Muscle layer of duodenum (tissue), 2 donors: ENCODE data around the gene COQ8B.
"Not testable (repeated sequence)": the region's sequence is repeated elsewhere in the genome, so short reads cannot be mapped to it uniquely, and the experiment has no call there.

ENCODE experiments used
- H3K27ac ChIP-seq: one replicate; pipeline ENCODE4 v1.7.0; 2013; ENCODE audit warnings: mild to moderate bottlenecking, low read length
- H3K27me3 ChIP-seq: one replicate; pipeline ENCODE4 v1.7.0; 2013; ENCODE audit warnings: low read depth, mild to moderate bottlenecking, control low read depth, low read length
- H3K36me3 ChIP-seq, 2 donors: one replicate each; pipeline ENCODE4 v1.7.0; 2013; ENCODE audit warnings: low read length in 2 of 2, control low read depth in 1 of 2, mild to moderate bottlenecking in 1 of 2; ENCODE audit not compliant: insufficient read depth in 2 of 2, control insufficient read depth in 1 of 2
- H3K4me1 ChIP-seq, 2 donors: one replicate each; pipeline ENCODE4 v1.7.0; 2013; ENCODE audit warnings: low read length in 2 of 2, mild to moderate bottlenecking in 2 of 2, control low read depth in 1 of 2, moderate library complexity in 1 of 2; ENCODE audit not compliant: insufficient read depth in 2 of 2, control insufficient read depth in 1 of 2
- H3K4me3 ChIP-seq, 2 donors: one replicate each; pipeline ENCODE4 v1.7.0; 2013; ENCODE audit warnings: low read length in 2 of 2, low read depth in 1 of 2, mild to moderate bottlenecking in 1 of 2
- H3K9me3 ChIP-seq, 2 donors: one replicate each; pipeline ENCODE4 v1.7.0; 2013; ENCODE audit warnings: low read length in 2 of 2, control low read depth in 1 of 2, mild to moderate bottlenecking in 1 of 2; ENCODE audit not compliant: control insufficient read depth in 1 of 2
- donor health status: healthy.

COQ8B gene

GRCh38 chr19:40741527-40742390 is 25.1 kb upstream of the COQ8B start:
- Histone ChIP-seq H3K9me3 (no peaks in the 10 kb centered on the region), H3K4me3 (no peak overlapping the region), H3K4me1 (peaks cover 0 to 9% of the 10 kb centered on the region in 2 donors), H3K27me3 (no peaks in the 10 kb centered on the region), H3K27ac (no peak overlapping the region), H3K36me3 (peaks cover 19 to 21% of the 10 kb centered on the region in 2 donors)

GRCh38 chr19:40740747-40741146 is 24.1 kb upstream of the COQ8B start:
- peaks cover 0 to 9% of the 10 kb centered on the region in 2 donors for H3K4me1 ChIP-seq
- H3K27ac ChIP-seq = no peak overlapping the region
- no peaks in the 10 kb centered on the region for H3K9me3 ChIP-seq
- no peaks in the 10 kb centered on the region for H3K27me3 ChIP-seq
- peaks cover 20 to 29% of the 10 kb centered on the region in 2 donors for H3K36me3 ChIP-seq
- H3K4me3 ChIP-seq = no peak overlapping the region

GRCh38 chr19:40739871-40740703 is 23.4 kb upstream of the COQ8B start:
- Histone ChIP-seq H3K4me1 (peaks cover 0 to 4% of the 10 kb centered on the region in 2 donors), H3K27me3 (no peaks in the 10 kb centered on the region), H3K27ac (no peak overlapping the region), H3K4me3 (no peak overlapping the region), H3K36me3 (peaks cover 27 to 35% of the 10 kb centered on the region in 2 donors), H3K9me3 (no peaks in the 10 kb centered on the region)

- Histone ChIP-seq H3K36me3 (peaks cover 30 to 44% of the 10 kb centered on the region in 2 donors), H3K27me3 (no peaks in the 10 kb centered on the region), H3K9me3 (no peaks in the 10 kb centered on the region), H3K4me3 (no peak overlapping the region), H3K4me1 (peaks cover 0 to 4% of the 10 kb centered on the region in 2 donors), H3K27ac (no peak overlapping the region)
Measured at GRCh38 chr19:40739030-40739839, 22.5 kb upstream of the COQ8B start.

GRCh38 chr19:40737102-40737644 is 20.5 kb upstream of the COQ8B start:
- Histone ChIP-seq H3K27me3 (no peaks in the 10 kb centered on the region), H3K4me3 (no peak overlapping the region), H3K27ac (no peak overlapping the region), H3K36me3 (peaks cover 44 to 64% of the 10 kb centered on the region in 2 donors), H3K9me3 (no peaks in the 10 kb centered on the region), H3K4me1 (peaks cover 0 to 4% of the 10 kb centered on the region in 2 donors)

- Histone ChIP-seq H3K27me3 (no peaks in the 10 kb centered on the region), H3K9me3 (no peaks in the 10 kb centered on the region), H3K4me3 (no peak overlapping the region), H3K27ac (no peak overlapping the region), H3K4me1 (peaks cover 0 to 4% of the 10 kb centered on the region in 2 donors), H3K36me3 (peaks cover 44 to 67% of the 10 kb centered on the region in 2 donors)
Measured at GRCh38 chr19:40736661-40737060, 20.0 kb upstream of the COQ8B start.

GRCh38 chr19:40735013-40735771 is 18.5 kb upstream of the COQ8B start:
- Histone ChIP-seq H3K4me3 (no peak overlapping the region), H3K4me1 (no peaks in the 10 kb centered on the region), H3K9me3 (no peaks in the 10 kb centered on the region), H3K27ac (no peak overlapping the region), H3K27me3 (no peaks in the 10 kb centered on the region), H3K36me3 (peaks cover 54 to 82% of the 10 kb centered on the region in 2 donors)

- Histone ChIP-seq H3K27me3 (no peaks in the 10 kb centered on the region), H3K36me3 (peaks cover 50 to 89% of the 10 kb centered on the region in 2 donors), H3K9me3 (no peaks in the 10 kb centered on the region), H3K4me3 (no peak overlapping the region), H3K27ac (no peak overlapping the region), H3K4me1 (no peaks in the 10 kb centered on the region)
Measured at GRCh38 chr19:40733149-40733548, 16.5 kb upstream of the COQ8B start.

GRCh38 chr19:40732304-40732703 is 15.6 kb upstream of the COQ8B start:
- H3K9me3 ChIP-seq, H3K27ac ChIP-seq: not testable (repeated sequence)
- H3K36me3 ChIP-seq = peaks cover 52 to 92% of the 10 kb centered on the region in 2 donors

GRCh38 chr19:40730065-40730464 is 13.4 kb upstream of the COQ8B start:
- not testable (repeated sequence) for H3K27ac ChIP-seq, H3K27me3 ChIP-seq, H3K4me1 ChIP-seq, H3K9me3 ChIP-seq, H3K4me3 ChIP-seq
- peaks cover 52 to 88% of the 10 kb centered on the region in 2 donors for H3K36me3 ChIP-seq

More at GRCh38 chr19:40732304-40732703, 15.6 kb upstream of the COQ8B start:
- not testable (repeated sequence) for H3K4me1 ChIP-seq, H3K4me3 ChIP-seq, H3K27me3 ChIP-seq
